K562 (cell line): ENCODE data around the gene SUPT3H.

Source experiments
- CTCF ChIP-seq, 3 experiments: IDR thresholded peaks in 2 of 3; conservative IDR thresholded peaks in 1 of 3; 2 replicates each; pipeline ENCODE4 v1.5.1; 2011 to 2012; ENCODE audit warnings: low read length in 3 of 3, mild to moderate bottlenecking in 3 of 3, control low read depth in 2 of 3, improper control_type of control experiment in 1 of 3, inconsistent platforms in 1 of 3, low read depth in 1 of 3, mixed read lengths in 1 of 3, moderate library complexity in 1 of 3; ENCODE audit not compliant: insufficient read depth in 2 of 3
- CXXC5 ChIP-seq: fragments of 250-450 bp; sonication (Bioruptor Pico); IDR thresholded peaks from 2 replicates; pipeline ENCODE4 v1.8.0; 2022; ENCODE audit warnings: inconsistent platforms, mild to moderate bottlenecking, moderate library complexity
- MBD2 ChIP-seq: sonication (generic); IDR thresholded peaks from 2 replicates; pipeline ENCODE4 v1.6.1; 2016; ENCODE audit warnings: low read depth, borderline replicate concordance
- NFATC3 ChIP-seq: fragments of 450-650 bp; IDR thresholded peaks from 2 replicates; pipeline ENCODE4 v1.6.1; 2017; ENCODE audit warnings: mild to moderate bottlenecking
- POLR2AphosphoS5 ChIP-seq: IDR thresholded peaks from 2 replicates; pipeline ENCODE4 v1.6.1; 2011; ENCODE audit warnings: mild to moderate bottlenecking, low read depth, low read length, moderate library complexity; ENCODE audit not compliant: control insufficient read depth, insufficient read depth
- SMAD3 ChIP-seq: fragments of 450-650 bp; formaldehyde crosslinking; conservative IDR thresholded peaks from 2 replicates; pipeline ENCODE4 v1.4.0; 2020; ENCODE audit warnings: mild to moderate bottlenecking
- SPI1 ChIP-seq: IDR thresholded peaks from 2 replicates; pipeline ENCODE4 v1.6.1; 2011; ENCODE audit warnings: low read depth, low read length, control low read depth, borderline replicate concordance
- THAP12 ChIP-seq: fragments of 250-450 bp; sonication (Bioruptor Pico); IDR thresholded peaks from 2 replicates; pipeline ENCODE4 v1.9.0; 2021; ENCODE audit warnings: mild to moderate bottlenecking, inconsistent platforms
- TOE1 ChIP-seq, 2 experiments: fragments of 450-650 bp in 1 of 2; sonication (generic) in 1 of 2; formaldehyde crosslinking in 1 of 2; IDR thresholded peaks; 2 replicates each; pipeline versions ENCODE4 v1.7.1 to v1.8.0; 2016 to 2022; ENCODE audit warnings: borderline replicate concordance in 2 of 2, mild to moderate bottlenecking in 2 of 2, antibody characterized with exemption in 1 of 2, inconsistent platforms in 1 of 2, low read depth in 1 of 2, missing genetic modification reagents in 1 of 2, moderate library complexity in 1 of 2
- ZFP36 ChIP-seq: fragments of 150-350 bp; IDR thresholded peaks from 2 replicates; pipeline ENCODE4 v1.6.1; 2018; ENCODE audit warnings: low read length, low read depth; ENCODE audit not compliant: partially characterized antibody
- ZFX ChIP-seq: sonication (generic); formaldehyde crosslinking; IDR thresholded peaks from 2 replicates; pipeline ENCODE4 v1.8.0; 2022; ENCODE audit warnings: mild to moderate bottlenecking, missing genetic modification reagents, moderate library complexity
- TF ChIP-seq, protein P1 (sequence below): sonication (generic); formaldehyde crosslinking; IDR thresholded peaks from 2 replicates; pipeline ENCODE4 v1.5.0; 2020; ENCODE audit warnings: missing genetic modification reagents
- TF ChIP-seq, protein P2 (sequence below), 2 experiments: fragments of 450-650 bp in 1 of 2; sonication (generic) in 1 of 2; formaldehyde crosslinking in 1 of 2; IDR thresholded peaks; 2 replicates each; pipeline versions ENCODE4 v1.7.1 to v1.9.0; 2016 to 2022; ENCODE audit warnings: inconsistent platforms in 1 of 2, mild to moderate bottlenecking in 1 of 2, missing genetic modification reagents in 1 of 2
- TF ChIP-seq, protein P3 (sequence below), 2 experiments: fragments of 450-650 bp; conservative IDR thresholded peaks; 2 replicates each; pipeline ENCODE4 v1.6.1; 2017; ENCODE audit warnings: mild to moderate bottlenecking in 2 of 2, moderate library complexity in 2 of 2

DNA sequence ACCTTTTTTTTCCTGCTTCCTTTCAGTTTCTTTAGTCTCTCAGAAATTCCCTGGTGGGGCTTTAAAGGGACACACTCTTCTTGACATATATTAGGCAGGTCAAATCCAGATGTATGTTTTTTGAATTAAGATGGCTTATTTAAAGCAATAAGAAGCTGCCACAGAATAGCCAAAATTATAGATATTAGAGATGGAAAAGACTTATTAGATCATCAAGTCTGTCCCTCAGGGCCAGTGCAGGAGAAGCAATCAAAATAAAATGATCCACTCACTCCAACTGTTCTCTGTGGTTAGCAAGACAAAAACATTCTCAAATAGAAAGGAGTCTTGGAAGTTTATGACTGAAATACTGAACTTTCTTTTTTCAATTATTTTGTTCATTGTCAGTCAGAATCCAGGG is 527.4 kb downstream of the SUPT3H start:
- TF ChIP-seq, protein P1, sequence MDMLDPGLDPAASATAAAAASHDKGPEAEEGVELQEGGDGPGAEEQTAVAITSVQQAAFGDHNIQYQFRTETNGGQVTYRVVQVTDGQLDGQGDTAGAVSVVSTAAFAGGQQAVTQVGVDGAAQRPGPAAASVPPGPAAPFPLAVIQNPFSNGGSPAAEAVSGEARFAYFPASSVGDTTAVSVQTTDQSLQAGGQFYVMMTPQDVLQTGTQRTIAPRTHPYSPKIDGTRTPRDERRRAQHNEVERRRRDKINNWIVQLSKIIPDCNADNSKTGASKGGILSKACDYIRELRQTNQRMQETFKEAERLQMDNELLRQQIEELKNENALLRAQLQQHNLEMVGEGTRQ (CRISPR knock-in tag): no peak
- TF ChIP-seq, protein P2, sequence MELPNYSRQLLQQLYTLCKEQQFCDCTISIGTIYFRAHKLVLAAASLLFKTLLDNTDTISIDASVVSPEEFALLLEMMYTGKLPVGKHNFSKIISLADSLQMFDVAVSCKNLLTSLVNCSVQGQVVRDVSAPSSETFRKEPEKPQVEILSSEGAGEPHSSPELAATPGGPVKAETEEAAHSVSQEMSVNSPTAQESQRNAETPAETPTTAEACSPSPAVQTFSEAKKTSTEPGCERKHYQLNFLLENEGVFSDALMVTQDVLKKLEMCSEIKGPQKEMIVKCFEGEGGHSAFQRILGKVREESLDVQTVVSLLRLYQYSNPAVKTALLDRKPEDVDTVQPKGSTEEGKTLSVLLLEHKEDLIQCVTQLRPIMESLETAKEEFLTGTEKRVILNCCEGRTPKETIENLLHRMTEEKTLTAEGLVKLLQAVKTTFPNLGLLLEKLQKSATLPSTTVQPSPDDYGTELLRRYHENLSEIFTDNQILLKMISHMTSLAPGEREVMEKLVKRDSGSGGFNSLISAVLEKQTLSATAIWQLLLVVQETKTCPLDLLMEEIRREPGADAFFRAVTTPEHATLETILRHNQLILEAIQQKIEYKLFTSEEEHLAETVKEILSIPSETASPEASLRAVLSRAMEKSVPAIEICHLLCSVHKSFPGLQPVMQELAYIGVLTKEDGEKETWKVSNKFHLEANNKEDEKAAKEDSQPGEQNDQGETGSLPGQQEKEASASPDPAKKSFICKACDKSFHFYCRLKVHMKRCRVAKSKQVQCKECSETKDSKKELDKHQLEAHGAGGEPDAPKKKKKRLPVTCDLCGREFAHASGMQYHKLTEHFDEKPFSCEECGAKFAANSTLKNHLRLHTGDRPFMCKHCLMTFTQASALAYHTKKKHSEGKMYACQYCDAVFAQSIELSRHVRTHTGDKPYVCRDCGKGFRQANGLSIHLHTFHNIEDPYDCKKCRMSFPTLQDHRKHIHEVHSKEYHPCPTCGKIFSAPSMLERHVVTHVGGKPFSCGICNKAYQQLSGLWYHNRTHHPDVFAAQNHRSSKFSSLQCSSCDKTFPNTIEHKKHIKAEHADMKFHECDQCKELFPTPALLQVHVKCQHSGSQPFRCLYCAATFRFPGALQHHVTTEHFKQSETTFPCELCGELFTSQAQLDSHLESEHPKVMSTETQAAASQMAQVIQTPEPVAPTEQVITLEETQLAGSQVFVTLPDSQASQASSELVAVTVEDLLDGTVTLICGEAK (IDR thresholded peaks at IDR 0.05): no peak
- TF ChIP-seq, protein P2 (CRISPR knock-in tag; IDR thresholded peaks at IDR 0.05): no peak
- no peak for TF ChIP-seq CXXC5 (CRISPR knock-in tag)
- TF ChIP-seq THAP12: no peak
- TF ChIP-seq TOE1 (IDR thresholded peaks at IDR 0.05; ENCODE audit: borderline replicate concordance): no peak
- no peak for TF ChIP-seq TOE1 (CRISPR knock-in tag; IDR thresholded peaks at IDR 0.05; ENCODE audit: borderline replicate concordance, low read depth)
- TF ChIP-seq, protein P3, sequence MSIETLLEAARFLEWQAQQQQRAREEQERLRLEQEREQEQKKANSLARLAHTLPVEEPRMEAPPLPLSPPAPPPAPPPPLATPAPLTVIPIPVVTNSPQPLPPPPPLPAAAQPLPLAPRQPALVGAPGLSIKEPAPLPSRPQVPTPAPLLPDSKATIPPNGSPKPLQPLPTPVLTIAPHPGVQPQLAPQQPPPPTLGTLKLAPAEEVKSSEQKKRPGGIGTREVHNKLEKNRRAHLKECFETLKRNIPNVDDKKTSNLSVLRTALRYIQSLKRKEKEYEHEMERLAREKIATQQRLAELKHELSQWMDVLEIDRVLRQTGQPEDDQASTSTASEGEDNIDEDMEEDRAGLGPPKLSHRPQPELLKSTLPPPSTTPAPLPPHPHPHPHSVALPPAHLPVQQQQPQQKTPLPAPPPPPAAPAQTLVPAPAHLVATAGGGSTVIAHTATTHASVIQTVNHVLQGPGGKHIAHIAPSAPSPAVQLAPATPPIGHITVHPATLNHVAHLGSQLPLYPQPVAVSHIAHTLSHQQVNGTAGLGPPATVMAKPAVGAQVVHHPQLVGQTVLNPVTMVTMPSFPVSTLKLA (conservative IDR thresholded peaks at IDR 0.05): no peak
- no peak for TF ChIP-seq SPI1
- no peak for TF ChIP-seq ZFP36
- TF ChIP-seq MBD2: no peak
- TF ChIP-seq NFATC3: no peak
- no peak for TF ChIP-seq ZFX (CRISPR knock-in tag)
- no peak for TF ChIP-seq POLR2AphosphoS5
- no peak for TF ChIP-seq CTCF (IDR thresholded peaks at IDR 0.05 in 2 of 3, conservative IDR thresholded peaks at IDR 0.05 in 1 of 3; ENCODE audit: insufficient read depth in 2 of 3, low read depth in 1 of 3, low read length in 3 of 3)
- no peak for TF ChIP-seq SMAD3 (CRISPR knock-in tag)
